Activated CD4-positive, CD25-positive, alpha-beta regulatory T cell treated with anti-CD3 and anti-CD28 coated beads, Interleukin-2, amount 50 U/mL, for 16 hours (primary cell): ENCODE results near the gene ZNF438.
"Not testable (repeated sequence)": the region's sequence is repeated elsewhere in the genome, so short reads cannot be mapped to it uniquely, and the experiment has no call there.

Experiments
- DNase-seq: peaks from one replicate; pipeline ENCODE4 v3.0.0-alpha.2; 2020; ENCODE audit warnings: low read depth, low spot score

ZNF438 gene

GRCh38 chr10:30943451-30943850 is 88.2 kb downstream of the ZNF438 start:
- no peak for DNase-seq

- no peak for DNase-seq
These were observed 91.4 kb downstream of the ZNF438 start for GRCh38 chr10:30940256-30940655.

GRCh38 chr10:30939643-30940251 is 91.9 kb downstream of the ZNF438 start:
- DNase-seq, result no peak

GRCh38 chr10:30935078-30935477 is 96.6 kb downstream of the ZNF438 start:
- no peak for DNase-seq

- no peak for DNase-seq
These were observed 100.6 kb downstream of the ZNF438 start for GRCh38 chr10:30931094-30931493.

- no peak for DNase-seq
These were observed 101.7 kb downstream of the ZNF438 start for GRCh38 chr10:30929901-30930520.

GRCh38 chr10:30929311-30929729 is 102.3 kb downstream of the ZNF438 start:
- not testable (repeated sequence) for DNase-seq

- DNase-seq, result no peak
These were observed 102.9 kb downstream of the ZNF438 start for GRCh38 chr10:30928742-30929141.

- no peak for DNase-seq
These were observed 113.0 kb downstream of the ZNF438 start for GRCh38 chr10:30918651-30919050.

- DNase-seq, result no peak
These were observed 113.9 kb downstream of the ZNF438 start for GRCh38 chr10:30917789-30918188.

- DNase-seq, result no peak
These were observed 114.6 kb downstream of the ZNF438 start for GRCh38 chr10:30917067-30917466.

GRCh38 chr10:30915146-30915545 is 116.5 kb downstream of the ZNF438 start:
- no peak for DNase-seq

GRCh38 chr10:30911303-30911863 is 120.3 kb downstream of the ZNF438 start:
- DNase-seq, result no peak

GRCh38 chr10:30903397-30904138 is 128.1 kb downstream of the ZNF438 start:
- DNase-seq, result no peak

GRCh38 chr10:30902621-30903396 is 128.9 kb downstream of the ZNF438 start:
- DNase-seq, result no peak

- DNase-seq, result not testable (repeated sequence)
These were observed 130.2 kb downstream of the ZNF438 start for GRCh38 chr10:30901487-30901886.

GRCh38 chr10:30898964-30899363 is 132.7 kb downstream of the ZNF438 start:
- no peak for DNase-seq

- no peak for DNase-seq
These were observed 134.1 kb downstream of the ZNF438 start for GRCh38 chr10:30897547-30897946.

- DNase-seq, result no peak
These were observed 134.6 kb downstream of the ZNF438 start for GRCh38 chr10:30897048-30897447.

GRCh38 chr10:30894221-30894620 is 137.4 kb downstream of the ZNF438 start:
- DNase-seq, result no peak

GRCh38 chr10:30893208-30893607 is 138.5 kb downstream of the ZNF438 start:
- DNase-seq, result no peak

GRCh38 chr10:30887839-30888238 is 143.8 kb downstream of the ZNF438 start:
- no peak for DNase-seq
